HUDEP-2 (cell line): ENCODE data around the gene TANK.
A peak's percentile ranks its signal among the peaks of the same experiment; 100 is the strongest.

Source experiments
- DNase-seq, 76 experiments: peaks; one replicate each; lab custom pipeline; 2025; ENCODE audit not compliant: unreplicated experiment in 76 of 76; lab: John Stamatoyannopoulos, UW

TANK gene

DNA sequence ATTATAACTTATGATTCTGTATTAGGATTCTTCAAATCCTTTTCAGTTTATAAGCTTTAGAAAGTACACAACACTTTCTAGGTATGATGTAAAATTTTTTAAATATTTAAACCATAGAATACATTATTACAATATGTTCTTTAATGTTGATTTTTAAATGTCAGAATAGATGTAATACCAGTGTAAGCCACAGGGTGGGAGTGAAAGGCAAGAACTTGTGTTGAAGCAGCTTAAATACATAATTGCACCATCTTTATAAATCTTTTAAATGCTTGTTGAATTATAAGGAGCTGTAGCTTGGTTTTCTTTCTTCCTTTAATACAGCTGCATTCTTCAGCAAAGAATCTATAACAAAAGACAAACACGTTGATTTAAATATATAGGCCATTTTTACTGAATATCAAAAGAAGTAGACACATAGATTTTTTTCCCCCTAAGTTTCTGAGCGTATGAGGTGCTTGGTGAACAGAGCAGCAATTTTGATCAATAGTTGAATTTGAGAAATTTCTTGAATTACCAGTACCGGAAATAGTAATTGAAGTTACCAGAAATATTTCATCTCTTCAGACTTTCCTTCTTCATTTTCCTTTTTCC lies 63.0 kb downstream of the TANK start:
- peak in 12 of 76 experiments; percentile 2 to 25 (median 12) for DNase-seq

DNA sequence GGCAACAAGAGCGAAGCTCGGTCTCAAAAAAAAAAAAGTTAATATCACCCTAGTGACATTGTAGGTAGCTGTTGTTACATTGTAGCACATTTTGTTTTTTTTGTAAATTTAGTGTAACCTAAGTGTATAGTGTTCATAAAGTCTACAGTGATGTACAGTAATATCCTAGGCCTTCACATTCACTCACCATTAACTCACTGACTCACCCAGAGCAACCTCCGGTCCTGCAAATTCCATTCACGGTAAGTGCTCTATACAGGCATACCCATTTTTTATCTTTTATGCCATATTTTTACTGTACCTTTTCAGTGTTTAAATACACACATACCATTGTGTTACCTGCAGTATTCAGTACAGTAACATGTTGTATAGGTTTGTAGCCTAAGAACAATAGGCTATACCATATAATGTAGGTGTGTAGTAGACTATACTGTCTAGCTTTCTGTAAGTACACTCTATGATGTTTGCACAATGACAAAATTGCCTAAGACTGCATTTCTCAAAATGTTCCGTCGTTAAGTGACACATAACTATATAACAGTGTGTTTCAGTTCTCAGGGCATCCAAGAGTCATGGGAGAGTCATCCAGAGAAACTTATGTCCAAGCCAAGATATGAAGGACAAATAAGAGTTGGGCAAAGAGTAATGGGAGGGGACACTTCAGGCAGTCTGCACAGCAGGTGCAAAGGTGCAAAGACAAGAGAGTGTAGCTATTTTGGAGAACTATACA lies 68.4 kb downstream of the TANK start:
- DNase-seq = no peak

DNA sequence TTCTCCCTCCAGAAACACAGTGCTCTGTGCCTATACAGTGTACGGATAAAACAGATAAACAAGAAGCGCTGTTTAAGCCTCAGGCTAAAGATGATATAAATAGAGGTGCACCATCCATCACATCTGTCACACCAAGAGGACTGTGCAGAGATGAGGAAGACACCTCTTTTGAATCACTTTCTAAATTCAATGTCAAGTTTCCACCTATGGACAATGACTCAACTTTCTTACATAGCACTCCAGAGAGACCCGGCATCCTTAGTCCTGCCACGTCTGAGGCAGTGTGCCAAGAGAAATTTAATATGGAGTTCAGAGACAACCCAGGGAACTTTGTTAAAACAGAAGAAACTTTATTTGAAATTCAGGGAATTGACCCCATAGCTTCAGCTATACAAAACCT lies 70.7 kb downstream of the TANK start:
- DNase-seq = no peak

DNA sequence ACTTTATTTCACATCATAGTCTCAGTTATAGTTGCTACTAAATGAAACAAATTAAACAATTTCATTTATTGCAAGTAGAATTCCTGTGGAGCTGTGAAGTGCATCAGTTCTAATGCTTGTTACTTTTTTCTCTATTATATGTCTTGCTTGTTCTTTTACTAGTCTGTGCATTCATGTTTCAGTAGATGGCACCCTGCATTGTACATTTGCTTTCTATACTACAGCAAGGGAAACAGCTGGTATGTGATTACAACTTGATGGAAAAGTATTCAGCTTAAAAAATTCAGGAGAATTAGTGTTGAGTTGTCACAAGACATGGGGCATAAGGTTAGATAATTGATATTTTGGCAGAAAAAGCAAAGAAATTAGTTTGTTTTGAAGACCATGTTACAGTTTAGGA lies 72.3 kb downstream of the TANK start:
- DNase-seq = no peak

DNA sequence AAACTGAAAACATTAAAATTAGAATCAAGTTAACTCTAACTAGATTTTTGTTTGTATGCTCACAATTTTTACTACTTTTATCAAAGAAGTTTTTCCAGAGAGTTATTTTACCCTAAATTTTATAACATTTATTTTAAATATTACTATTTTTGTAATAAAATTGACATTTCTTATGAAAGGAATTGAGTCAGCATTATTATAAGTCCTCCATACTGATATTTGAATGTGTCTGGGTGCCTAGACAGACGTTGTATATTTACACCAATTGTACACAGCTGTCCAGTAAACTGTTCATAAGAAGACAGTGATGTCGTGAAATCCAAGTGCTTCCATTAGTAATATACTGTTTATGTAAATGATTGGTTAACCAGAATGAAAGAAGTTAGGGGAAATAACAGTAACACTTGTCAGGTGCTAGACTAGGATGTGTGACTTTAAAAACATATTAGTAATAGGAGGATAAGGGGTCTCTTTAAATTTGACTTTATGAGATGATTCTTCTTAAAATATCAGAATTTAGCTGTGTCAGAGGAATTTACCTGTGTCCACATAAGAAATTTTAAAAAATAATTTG lies 73.7 kb downstream of the TANK start:
- no peak for DNase-seq

DNA sequence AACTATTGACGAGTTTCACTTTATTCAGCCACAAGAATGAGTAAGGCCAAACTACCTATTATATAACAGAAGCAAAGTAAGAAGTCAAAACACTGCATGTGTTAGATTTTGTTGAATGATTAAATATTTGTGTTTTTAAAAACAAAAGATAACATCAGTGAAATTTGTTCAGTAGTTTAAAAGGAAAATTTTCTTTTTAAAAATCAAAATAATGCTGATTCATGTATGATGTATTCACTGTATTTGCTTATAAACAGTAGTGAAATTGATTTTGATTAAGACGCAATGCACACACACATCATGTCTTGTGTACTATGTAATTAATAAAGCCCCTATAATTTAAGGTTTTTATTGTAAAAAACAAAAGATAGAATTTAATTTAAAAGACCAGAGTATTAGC lies 74.4 kb downstream of the TANK start:
- DNase-seq = no peak

DNA sequence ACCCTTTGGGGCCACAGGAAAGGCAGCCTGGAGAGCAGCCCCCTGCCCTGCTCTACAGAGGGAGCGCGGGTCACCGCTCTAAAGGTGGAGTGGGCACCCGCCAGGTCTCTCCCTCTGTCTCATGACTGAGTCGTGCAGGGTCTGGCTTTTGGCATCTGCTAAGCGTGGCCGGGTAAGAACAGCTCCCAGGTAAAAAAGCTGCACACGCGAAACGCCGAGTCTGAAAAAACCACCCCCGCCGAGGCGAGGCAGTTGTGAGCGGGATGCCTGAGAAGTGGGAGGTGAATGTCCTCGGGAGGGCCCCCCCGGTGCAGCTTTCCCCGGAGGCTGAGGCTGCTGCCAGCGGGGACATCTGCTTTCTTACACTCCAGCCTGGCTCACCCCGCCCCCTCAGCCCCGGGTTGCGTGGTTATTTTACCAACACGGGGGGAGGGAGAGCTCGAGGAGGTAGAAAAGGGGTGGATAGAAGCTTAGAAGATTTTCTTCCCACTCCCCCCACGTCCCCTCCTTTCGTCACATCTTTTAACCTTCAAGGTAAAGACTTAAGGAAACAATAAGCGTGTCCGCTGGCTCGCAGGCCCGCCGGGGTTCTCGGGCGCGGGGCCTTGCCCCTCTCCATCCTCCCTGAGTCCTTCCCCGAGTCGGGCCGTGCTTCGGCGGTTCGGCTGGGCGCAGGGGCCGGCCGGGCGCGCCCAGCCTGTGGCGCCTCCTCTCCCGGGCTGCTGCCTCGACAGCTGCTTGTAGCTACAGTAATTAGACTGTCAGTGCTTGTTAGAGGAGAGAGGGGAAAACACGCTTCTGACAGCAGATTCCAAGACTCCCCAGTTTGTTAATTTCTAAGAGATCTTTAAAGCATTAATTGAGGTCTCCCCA lies 77.4 kb downstream of the TANK start:
- peak in 13 of 76 experiments; percentile 1 to 29 (median 10) for DNase-seq

DNA sequence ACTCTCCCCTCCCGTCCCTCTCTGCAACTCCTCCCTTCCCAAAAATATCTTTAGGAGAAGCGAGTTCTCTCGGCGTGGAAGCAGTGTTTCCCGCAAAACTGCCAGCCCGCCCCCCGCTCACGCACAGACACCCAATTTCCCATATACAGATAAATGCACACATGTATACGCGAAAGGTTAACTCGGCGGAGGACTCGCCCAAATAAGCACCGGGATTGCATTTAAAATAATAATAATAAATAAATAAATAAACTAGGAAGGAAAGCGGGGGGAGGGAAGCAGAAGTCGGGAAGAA lies 78.0 kb downstream of the TANK start:
- DNase-seq = no peak

DNA sequence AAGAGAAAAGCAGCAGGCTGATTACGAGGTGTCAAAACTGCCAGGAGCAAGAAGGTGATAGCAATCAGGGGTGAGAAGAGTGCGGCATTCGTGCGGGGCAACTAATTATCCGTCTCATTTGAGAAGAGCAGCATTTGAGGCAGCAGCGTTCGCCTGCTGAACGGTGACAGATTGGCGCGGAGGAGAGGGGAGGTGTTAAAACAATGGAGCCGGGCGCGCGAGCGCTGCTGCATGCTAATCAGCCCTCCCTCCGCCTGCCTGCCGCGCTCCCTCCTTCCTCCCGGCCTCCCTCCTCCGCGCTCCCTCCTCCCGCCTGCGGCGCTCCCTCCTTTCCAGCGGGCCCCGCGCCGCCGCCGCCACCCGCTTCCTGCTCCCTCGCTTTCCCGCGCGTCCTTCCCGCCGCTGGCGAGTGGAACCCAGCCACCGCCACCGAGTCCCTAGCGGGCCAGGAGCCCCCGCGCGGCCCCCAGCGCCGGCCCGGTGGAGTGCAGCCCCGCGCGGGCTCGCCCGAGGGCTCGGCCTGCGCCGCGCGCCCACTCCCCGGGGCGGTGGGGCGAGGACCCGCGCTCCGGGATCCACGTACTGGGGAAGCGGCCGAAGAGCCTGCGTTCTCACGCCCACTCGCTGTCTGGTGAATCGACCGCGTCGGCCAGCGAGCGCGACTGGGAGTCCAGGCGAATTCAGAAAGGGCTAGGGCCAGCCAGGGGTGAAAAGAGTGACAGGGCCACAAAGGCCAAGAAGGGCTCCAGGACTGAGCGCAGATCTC lies 78.5 kb downstream of the TANK start:
- peak in 59 of 76 experiments; percentile 2 to 71 (median 40) for DNase-seq

DNA sequence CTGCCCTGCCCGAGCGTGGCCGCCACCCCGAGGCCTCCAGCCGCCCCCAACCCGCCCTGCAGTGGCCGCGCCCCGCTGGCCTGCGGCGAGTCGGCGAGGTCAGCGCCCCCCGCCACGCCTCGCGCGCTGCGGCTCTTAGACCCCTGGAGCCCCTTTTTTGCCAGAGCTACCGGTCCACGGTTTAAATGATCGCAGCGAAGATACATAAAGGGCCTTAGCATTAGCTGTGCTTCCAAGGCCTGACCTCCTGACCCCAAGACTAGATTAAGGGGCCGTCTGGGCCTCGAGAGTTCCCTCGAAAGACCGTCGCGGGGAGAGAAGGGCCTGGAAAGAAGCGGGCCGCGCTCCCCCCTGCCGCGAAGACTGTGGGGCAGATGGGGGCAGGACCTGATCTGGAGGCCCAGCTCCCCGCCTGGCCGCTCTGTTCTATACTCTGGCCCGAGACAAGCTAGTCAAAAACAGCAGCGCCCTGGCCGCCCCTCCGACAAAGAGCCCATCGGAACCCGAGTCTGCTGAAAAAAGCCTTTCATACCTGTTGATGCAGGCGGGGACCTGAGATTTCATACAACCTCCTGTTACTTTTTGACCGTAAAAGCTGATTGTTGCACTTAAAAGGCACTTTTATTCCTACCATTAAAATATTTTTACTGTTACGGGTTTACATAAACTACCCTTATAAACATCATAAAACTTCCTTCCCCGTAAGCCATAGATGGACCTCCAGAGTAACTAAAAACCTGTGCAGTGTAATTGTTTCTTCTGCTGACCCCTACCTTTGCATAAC lies 79.3 kb downstream of the TANK start:
- no peak for DNase-seq

DNA sequence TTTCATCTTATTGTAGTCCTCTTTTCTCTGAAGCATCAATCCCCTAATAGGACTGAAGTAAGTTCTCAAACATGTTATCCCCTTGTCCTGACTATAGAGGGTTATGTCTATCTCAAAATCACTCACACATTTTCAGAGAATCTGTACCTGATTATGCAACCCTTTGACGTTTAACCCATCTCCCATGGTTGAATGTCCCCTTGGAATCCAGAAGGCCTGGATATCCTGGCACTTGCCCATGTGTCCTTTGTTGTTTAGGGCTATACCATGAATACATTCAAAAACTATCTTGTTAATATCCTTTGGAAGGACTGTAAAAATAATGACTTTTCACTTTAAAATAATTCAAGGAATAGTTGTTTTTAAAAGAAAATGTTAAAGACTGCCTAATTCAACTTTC lies 81.7 kb downstream of the TANK start:
- no peak for DNase-seq

DNA sequence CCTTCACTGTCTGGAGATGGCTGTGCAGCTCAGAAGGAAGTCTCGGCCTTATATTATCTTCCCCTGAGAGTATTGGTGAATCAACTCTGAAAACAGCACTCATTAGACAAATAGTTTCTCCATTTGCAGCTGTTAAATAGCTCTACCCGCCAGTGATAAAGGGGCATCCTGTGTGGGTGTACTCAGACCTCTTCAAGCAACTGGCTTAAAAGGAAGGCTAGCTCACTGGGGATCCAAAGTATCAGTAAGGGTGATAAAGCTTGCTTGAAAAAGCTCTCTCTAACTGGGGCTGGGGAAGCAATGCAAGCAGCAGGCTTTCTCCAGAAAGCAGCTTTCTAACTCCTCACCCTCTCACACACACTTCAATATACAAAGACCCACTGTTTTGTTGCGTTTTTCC lies 83.1 kb downstream of the TANK start:
- no peak for DNase-seq

DNA sequence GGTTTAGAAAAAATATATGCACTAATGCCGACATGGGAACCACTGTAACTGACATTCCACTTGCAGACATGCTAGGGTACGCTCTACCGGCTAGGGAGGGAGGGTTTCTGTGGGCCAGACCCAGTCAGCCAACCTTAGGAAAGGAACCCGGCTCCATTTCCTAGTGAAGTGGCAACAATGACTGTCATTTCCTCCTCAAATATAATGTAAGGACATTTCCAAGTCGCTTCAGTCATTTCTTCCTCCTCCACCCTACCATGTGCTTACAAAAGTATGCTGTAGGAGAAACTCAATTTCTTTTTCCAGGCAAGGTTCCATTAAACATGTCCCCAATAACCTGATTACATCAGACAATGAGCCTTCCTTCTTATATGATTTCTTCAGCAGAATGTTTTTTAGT lies 83.7 kb downstream of the TANK start:
- no peak for DNase-seq

DNA sequence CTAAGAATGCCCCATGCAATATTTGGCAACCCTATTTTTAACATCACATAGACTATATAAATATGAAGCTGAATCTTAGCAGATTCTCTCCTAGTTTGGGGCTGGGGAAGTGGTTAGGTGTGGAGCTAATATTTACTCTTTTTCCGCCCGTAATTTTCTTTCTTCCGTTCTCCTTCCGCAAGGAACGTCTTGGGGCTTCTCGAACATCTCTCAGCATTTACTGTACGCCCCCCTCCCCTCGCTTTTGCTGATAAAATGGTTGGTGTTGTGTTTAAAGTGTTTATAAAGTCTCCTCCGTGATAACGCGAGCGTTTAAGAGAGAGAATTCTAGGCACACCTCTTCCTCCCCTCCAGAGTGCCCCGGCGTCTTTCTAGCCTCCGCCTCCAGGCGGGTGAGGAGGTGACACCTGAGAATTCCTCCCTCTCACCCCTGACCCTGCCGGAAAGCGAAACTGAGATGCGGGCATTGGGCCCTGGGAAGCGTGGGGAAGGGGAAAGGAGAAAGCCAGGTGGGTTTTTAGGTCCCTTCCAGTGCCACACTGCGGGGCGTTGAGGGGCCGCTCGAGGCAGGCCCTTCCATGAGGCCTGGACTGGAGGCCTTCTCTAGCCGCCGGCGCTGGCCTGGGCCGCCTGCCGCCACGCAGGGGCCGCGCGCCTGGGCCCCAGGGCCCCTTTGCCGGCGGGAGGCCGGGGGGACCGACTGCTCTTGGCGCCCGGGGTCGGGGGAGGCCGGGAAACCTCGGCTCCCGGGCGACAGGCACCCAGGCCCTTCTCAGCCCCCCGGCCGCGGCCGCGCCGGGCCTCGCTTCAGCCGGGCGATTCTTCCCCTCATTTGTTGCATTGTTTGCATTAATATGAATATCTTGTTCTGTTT lies 84.4 kb downstream of the TANK start:
- peak in 16 of 76 experiments; percentile 2 to 53 (median 20) for DNase-seq

DNA sequence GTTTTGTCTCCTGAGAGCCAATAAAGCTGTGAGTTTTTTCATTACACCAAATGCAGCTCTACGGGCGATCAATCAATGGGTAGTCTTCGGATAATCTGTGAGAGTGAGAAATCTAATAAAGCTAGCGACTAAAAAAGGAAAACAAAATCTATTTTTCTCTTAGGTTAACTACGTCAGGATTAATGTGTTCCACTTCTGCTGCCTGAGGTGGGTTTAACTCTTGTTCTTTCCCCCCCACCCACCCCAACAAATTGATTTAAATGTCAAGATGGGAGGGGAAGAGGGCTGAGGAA lies 85.0 kb downstream of the TANK start:
- no peak for DNase-seq

DNA sequence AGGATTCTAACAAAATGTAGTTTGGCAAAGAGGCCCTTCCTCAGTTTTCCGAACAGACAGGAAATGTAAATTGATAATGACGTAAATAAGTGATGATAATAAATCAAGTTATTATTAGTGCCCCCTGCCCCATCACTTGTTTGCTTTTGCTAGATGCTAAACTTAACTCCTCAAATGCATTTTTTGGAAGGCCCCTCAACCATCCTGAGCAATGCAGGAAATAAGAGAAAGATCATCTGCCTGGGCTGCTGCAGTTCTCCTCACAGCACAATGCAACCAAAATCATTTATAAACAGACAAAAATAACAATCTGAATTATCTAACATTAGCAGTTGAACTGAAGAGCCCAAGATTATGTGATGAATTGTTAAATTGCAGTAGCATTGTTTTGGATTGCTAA lies 85.4 kb downstream of the TANK start:
- DNase-seq = no peak

DNA sequence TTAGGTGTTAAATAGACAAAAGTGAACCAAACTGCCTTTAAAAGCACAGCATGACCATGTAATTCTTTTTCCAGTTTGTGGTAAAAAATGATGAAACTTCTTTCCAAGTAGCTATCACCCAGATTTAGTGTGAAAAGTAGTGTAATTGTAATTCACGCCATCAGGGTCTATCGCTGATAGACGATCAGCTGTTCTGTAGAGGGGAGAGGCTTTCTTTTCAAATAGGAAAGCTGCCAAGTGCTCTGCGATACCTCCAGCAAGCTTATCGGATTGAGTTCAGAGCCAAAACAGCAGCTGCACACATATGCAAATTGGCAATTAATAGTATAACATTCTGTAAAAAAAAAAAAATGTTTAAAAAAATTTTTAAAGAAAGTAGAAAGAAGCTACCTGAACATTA lies 86.1 kb downstream of the TANK start:
- peak in 33 of 76 experiments; percentile 3 to 78 (median 30) for DNase-seq

DNA sequence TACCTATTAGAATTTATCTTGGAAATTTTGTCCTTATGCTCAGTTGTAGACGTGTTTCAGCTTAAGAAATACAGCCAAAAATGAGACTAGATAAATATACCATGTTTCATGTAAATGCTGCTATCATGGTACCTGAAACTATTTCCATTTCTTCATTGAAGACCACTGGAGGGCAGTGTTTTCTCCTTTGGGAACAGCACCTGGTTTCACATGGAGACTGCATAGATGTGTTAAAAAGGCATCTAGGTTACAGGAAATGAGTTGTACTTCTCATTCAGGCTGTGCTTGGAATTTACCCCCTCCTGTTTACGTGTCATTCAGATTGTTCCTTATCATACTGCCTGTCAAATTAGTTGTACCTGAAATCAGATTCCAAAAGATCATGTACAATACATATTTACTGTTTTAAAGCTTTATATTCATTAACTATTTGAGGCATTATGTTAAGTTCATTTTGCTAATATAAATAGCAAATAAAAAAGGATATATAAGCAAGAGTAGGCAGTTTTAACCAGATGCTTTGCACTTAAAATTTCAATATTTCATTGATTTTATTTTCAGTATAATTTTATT lies 90.7 kb downstream of the TANK start:
- peak in 18 of 76 experiments; percentile 1 to 53 (median 25) for DNase-seq
